Astrocyte of the cerebellum (primary cell): ENCODE data around the gene SCML1.
"Not testable (repeated sequence)": the region's sequence is repeated elsewhere in the genome, so short reads cannot be mapped to it uniquely, and the experiment has no call there.

Source experiments
- DNase-seq: peaks from one replicate; pipeline ENCODE4 v3.0.0-alpha.2; 2011; ENCODE audit warnings: low read depth
- H3K4me3 ChIP-seq: 2 replicates; pipeline ENCODE4 v1.5.1; 2011; ENCODE audit warnings: mild to moderate bottlenecking, low read depth, low read length, moderate library complexity
- in situ Hi-C: cut with HindIII; loops from 2 replicates; pipeline ENCODE4 v1.10.0; 2017; ENCODE audit warnings: low sequenced_read_pairs
- TF ChIP-seq, protein P1 (sequence below): IDR thresholded peaks from 2 replicates; pipeline ENCODE4 v1.5.1; 2012; ENCODE audit warnings: low read length, low read depth, moderate library complexity, mild to moderate bottlenecking; ENCODE audit errors: missing control alignments

The SCML1 gene

DNA sequence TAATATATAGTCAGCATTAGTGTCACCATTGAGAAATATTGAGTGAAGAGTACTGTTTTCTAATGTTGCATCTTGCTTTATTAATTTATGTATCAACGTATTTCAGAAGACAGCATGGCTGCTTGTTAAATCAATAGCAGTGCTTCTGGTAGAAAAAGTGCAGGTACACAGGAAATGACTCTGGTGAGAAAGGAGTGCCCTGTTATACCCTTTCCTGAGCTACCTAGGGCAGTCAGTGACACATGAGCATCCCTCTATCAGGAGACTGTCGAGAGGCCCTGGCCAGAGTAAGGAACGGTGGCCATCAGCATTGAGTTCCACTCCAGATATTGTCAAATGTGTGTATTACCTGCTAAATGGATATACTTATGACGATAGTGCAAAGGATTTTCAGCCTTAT, 42.1 kb downstream of the SCML1 start:
- no peak overlapping the region for H3K4me3 ChIP-seq
- in situ Hi-C loops: no loop called here
- no peak for DNase-seq
- TF ChIP-seq, protein P1, sequence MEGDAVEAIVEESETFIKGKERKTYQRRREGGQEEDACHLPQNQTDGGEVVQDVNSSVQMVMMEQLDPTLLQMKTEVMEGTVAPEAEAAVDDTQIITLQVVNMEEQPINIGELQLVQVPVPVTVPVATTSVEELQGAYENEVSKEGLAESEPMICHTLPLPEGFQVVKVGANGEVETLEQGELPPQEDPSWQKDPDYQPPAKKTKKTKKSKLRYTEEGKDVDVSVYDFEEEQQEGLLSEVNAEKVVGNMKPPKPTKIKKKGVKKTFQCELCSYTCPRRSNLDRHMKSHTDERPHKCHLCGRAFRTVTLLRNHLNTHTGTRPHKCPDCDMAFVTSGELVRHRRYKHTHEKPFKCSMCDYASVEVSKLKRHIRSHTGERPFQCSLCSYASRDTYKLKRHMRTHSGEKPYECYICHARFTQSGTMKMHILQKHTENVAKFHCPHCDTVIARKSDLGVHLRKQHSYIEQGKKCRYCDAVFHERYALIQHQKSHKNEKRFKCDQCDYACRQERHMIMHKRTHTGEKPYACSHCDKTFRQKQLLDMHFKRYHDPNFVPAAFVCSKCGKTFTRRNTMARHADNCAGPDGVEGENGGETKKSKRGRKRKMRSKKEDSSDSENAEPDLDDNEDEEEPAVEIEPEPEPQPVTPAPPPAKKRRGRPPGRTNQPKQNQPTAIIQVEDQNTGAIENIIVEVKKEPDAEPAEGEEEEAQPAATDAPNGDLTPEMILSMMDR: no peak

DNA sequence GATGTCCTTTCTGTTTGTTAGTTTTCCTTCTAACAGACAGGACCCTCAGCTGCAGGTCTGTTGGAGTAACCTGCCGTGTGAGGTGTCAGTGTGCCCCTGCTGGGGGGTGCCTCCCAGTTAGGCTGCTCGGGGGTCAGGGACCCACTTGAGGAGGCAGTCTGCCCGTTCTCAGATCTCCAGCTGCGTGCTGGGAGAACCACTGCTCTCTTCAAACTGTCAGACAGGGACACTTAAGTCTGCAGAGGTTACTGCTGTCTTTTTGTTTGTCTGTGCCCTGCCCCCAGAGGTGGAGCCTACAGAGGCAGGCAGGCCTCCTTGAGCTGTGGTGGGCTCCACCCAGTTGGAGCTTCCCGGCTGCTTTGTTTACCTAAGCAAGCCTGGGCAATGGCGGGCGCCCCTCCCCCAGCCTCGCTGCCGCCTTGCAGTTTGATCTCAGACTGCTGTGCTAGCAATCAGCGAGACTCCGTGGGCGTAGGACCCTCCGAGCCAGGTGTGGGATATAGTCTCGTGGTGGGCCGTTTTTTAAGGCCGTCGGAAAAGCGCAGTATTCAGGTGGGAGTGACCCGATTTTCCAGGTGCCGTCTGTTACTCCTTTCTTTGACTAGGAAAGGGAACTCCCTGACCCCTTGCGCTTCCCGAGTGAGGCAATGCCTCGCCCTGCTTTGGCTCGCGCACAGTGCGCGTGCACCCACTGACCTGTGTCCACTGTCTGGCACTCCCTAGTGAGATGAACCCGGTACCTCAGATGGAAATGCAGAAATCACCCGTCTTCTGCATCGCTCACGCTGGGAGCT, 49.5 kb downstream of the SCML1 start:
- DNase-seq, H3K4me3 ChIP-seq, in situ Hi-C loops: not testable (repeated sequence)

DNA sequence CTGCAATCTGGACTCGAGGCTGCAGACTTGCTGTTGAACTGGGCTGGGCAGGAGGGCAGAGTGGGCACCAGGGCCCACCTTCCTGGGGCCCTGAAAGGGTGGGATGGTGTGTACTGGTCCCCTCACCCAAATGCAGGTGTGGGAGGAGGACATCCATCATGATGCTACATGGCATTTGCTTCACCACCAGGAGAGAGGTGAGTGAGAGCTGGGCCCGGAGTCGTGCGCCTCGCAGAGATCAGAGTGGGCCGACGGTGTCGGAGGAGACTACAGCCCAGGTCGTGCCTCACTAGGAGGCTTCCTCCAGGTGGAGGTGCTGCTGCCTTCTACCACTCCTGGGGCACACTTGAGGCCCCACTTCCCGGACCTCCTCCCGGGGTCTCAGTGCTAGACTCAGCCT, 50.3 kb downstream of the SCML1 start:
- TF ChIP-seq, protein P1: no peak
- no peak overlapping the region for H3K4me3 ChIP-seq
- in situ Hi-C loops: no loop called here
- DNase-seq: no peak

DNA sequence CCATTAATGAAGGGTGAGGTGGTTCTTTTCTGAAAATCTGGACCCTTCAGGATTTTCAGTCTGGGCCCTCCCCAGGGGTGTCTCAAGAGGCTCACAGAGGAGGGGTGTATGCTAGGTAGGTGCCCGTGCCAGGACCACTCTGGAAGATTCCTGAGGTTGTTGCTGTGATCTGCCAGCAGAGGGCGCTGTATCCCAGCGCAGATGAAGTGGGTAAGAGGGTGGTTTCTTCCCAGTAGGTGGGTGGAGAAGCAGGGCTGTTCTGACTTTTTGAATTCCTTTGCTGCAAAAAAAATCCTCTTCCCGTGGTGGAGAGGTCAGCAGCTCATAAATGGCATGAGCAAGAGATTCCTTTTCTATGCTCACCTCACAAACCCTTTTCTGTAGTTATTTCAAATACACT, 51.1 kb downstream of the SCML1 start:
- DNase-seq: peak; percentile 12
- H3K4me3 ChIP-seq: no peak overlapping the region
- in situ Hi-C loops: no loop called here
- TF ChIP-seq, protein P1: peak; percentile 73

DNA sequence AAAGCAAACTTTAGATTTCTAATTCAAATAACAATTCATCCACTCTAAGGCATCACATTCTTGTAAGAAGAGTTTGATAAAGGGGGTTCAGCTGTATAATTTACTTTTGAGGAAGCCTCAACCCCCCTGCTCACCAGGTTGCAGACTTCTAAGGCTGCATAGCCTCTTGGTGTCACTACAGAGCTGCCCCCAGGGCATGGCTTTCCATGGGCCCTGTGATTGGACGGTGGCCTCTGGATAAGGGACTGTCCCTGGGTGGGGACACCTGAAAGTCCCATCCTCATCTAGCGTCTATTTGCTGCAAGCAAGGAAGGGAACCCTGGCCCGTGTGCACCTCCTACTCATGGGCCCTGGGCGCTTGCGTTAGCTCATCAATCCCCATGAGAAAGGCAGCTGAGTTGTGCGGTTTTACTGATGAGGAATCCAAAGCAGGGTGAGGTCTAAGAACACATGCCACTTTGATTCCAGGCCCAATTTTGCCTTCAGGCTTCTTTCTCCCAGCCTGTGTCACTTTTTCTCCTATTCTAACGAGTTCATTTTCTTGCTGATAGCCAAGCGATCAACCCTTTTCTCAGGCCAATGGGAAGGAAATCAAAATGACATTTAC, 51.8 kb downstream of the SCML1 start:
- no peak overlapping the region for H3K4me3 ChIP-seq
- TF ChIP-seq, protein P1: no peak
- DNase-seq: no peak
- in situ Hi-C loops: no loop called here

DNA sequence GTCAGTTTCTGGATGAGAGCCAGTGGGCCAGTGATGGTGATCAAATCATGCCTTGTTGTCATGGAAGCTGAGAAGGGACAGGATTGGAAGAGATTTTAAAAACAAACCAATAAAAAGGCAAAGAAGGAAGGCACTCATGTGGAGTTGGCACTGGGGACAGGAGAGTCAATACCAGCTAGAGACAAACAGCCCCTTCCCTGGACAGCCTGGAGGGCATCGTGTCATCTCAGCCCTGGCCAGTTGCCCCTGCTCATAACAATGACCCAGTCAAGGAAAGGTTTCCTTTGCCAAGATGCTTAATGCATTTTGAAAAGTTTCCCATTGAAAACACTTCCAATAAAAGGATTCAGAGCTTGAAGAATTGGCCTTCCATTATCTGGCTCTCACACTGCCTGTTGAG, 55.5 kb downstream of the SCML1 start:
- TF ChIP-seq, protein P1: no peak
- in situ Hi-C loops: loop anchor here (10.0 kb wide), 1 partner anchor 422 kb away; no protein-coding TSS in a partner anchor
- no peak for DNase-seq
- no peak overlapping the region for H3K4me3 ChIP-seq

DNA sequence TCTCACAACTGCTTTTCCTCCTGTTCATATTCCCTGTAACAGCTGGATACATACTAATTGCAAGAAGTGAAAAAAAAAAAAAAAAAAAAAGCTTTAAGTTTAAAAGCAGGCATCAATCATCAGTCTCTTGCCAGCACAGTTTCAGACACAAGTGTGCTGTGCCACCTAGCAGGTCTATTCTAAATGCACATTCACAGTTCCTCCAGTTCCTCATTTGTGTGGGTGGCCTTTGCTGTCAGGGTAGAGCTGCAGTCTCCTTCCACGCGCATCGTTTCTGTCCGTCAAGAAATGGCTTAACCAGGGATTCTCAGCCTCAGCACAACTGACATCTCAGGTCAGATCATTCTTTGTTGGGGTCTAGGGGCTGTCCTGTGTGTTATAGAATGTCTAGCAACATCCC, 61.6 kb downstream of the SCML1 start:
- in situ Hi-C loops: loop anchor here (10.0 kb wide), 1 partner anchor 416 kb away; no protein-coding TSS in a partner anchor
- TF ChIP-seq, protein P1: no peak
- DNase-seq: no peak
- no peak overlapping the region for H3K4me3 ChIP-seq
